ENCODE data around the gene ZNF701.
"Not testable (repeated sequence)": the region's sequence is repeated elsewhere in the genome, so short reads cannot be mapped to it uniquely, and the experiment has no call there.

The ZNF701 gene

GRCh38 chr19:52541608-52542007, 28.5 kb upstream of the ZNF701 start:
- Mint-ChIP-seq H3K27ac (no peak overlapping the region), H3K4me1 (peaks cover under 1% of the 10 kb centered on the region), H3K27me3 (ENCODE audit: low read depth) (no peaks in the 10 kb centered on the region), H3K36me3 (ENCODE audit: low read depth) (peaks cover 68% of the 10 kb centered on the region), H3K9me3 (no peaks in the 10 kb centered on the region), H3K4me3 (no peak overlapping the region)
- TF ChIP-seq CTCF (IDR thresholded peaks at IDR 0.05; ENCODE audit: unreplicated experiment in 3 of 3), result no peak

- H3K4me3 Mint-ChIP-seq, result not testable (repeated sequence)
These were observed 27.5 kb upstream of the ZNF701 start for GRCh38 chr19:52542541-52542940.

GRCh38 chr19:52542984-52543664, 27.0 kb upstream of the ZNF701 start:
- Mint-ChIP-seq H3K36me3 (ENCODE audit: low read depth) (peaks cover 81% of the 10 kb centered on the region), H3K9me3 (no peaks in the 10 kb centered on the region), H3K4me3 (no peak overlapping the region), H3K27me3 (ENCODE audit: low read depth) (no peaks in the 10 kb centered on the region), H3K27ac (no peak overlapping the region), H3K4me1 (no peaks in the 10 kb centered on the region)
- TF ChIP-seq CTCF (IDR thresholded peaks at IDR 0.05; ENCODE audit: unreplicated experiment in 3 of 3), result no peak

More at GRCh38 chr19:52542541-52542940, 27.5 kb upstream of the ZNF701 start:
- not testable (repeated sequence) for H3K27me3 Mint-ChIP-seq (ENCODE audit: low read depth); H3K27ac Mint-ChIP-seq; H3K4me1 Mint-ChIP-seq; H3K9me3 Mint-ChIP-seq
- peaks cover 75% of the 10 kb centered on the region for H3K36me3 Mint-ChIP-seq (ENCODE audit: low read depth)

GRCh38 chr19:52554216-52554971, 15.7 kb upstream of the ZNF701 start:
- no peaks in the 10 kb centered on the region for H3K27me3 Mint-ChIP-seq (ENCODE audit: low read depth)
- no peak for TF ChIP-seq CTCF (IDR thresholded peaks at IDR 0.05; ENCODE audit: unreplicated experiment in 3 of 3)
- peaks cover 96% of the 10 kb centered on the region for H3K36me3 Mint-ChIP-seq (ENCODE audit: low read depth)
- H3K4me3 Mint-ChIP-seq, result no peak overlapping the region
- H3K27ac Mint-ChIP-seq, result no peak overlapping the region
- H3K4me1 Mint-ChIP-seq, result no peaks in the 10 kb centered on the region
- H3K9me3 Mint-ChIP-seq, result peaks cover 68% of the 10 kb centered on the region

- Mint-ChIP-seq H3K4me1 (no peaks in the 10 kb centered on the region), H3K36me3 (ENCODE audit: low read depth) (peaks cover 96% of the 10 kb centered on the region), H3K4me3 (no peak overlapping the region), H3K27me3 (ENCODE audit: low read depth) (no peaks in the 10 kb centered on the region), H3K9me3 (peaks cover 69% of the 10 kb centered on the region), H3K27ac (no peak overlapping the region)
- TF ChIP-seq CTCF (IDR thresholded peaks at IDR 0.05; ENCODE audit: unreplicated experiment in 3 of 3), result no peak
These were observed 12.7 kb upstream of the ZNF701 start for GRCh38 chr19:52557231-52557995.

GRCh38 chr19:52558732-52559445, 11.2 kb upstream of the ZNF701 start:
- H3K36me3 Mint-ChIP-seq (ENCODE audit: low read depth), result peaks cover 96% of the 10 kb centered on the region

GRCh38 chr19:52561611-52562010, 8.5 kb upstream of the ZNF701 start:
- H3K4me3 Mint-ChIP-seq; H3K27ac Mint-ChIP-seq; H3K27me3 Mint-ChIP-seq (ENCODE audit: low read depth); H3K4me1 Mint-ChIP-seq: not testable (repeated sequence)
- Mint-ChIP-seq H3K36me3 (ENCODE audit: low read depth) (peaks cover 88% of the 10 kb centered on the region), H3K9me3 (peaks cover 43% of the 10 kb centered on the region)

More at GRCh38 chr19:52558732-52559445, 11.2 kb upstream of the ZNF701 start:
- not testable (repeated sequence) for H3K27ac Mint-ChIP-seq; H3K4me1 Mint-ChIP-seq; H3K4me3 Mint-ChIP-seq; H3K27me3 Mint-ChIP-seq (ENCODE audit: low read depth)
- H3K9me3 Mint-ChIP-seq, result peaks cover 56% of the 10 kb centered on the region
